ENCODE data around the gene SAMD4B. TPM values are rescaled to one million over a fixed set of nuclear protein-coding genes. Genes with fewer than 3 reads are reported as not detected.

Gene SAMD4B
- 100 to 1,000 TPM in 1 of 4 donors, 10 to 100 TPM in 3; 49.1 to 131 (median 75.2) TPM for total RNA-seq

- peak within 1 kb of the TSS; percentile 92 to 99 (median 94) for H3K27ac ChIP-seq
- intact Hi-C loops (cut with DNase I) = loop anchor here (5.0 kb wide), 1 partner anchor 50 kb away; the partner anchor contains the start of genes MED29 and PAF1
- H3K27me3 ChIP-seq = no peaks in the 10 kb centered on the region
- H3K4me1 ChIP-seq = peaks cover 28 to 65% (median 32%) of the 10 kb centered on the region in 3 donors
- WGBS, 2 donors = 0 to 2% methylated on average over 1 to 5 of the region's 105 CpGs
- peaks cover 0 to 18% (median 0%) of the 10 kb centered on the region in 3 donors for H3K36me3 ChIP-seq
- peak within 1 kb of the TSS; percentile 84 to 97 (median 95) for H3K4me3 ChIP-seq
- DNase-seq = peak; percentile 96
- no peaks in the 10 kb centered on the region for H3K9me3 ChIP-seq
- peak in 3 of 4 donors; percentile 86 to 97 (median 87) for TF ChIP-seq POLR2A (IDR thresholded peaks at IDR 0.05)
- TF ChIP-seq CTCF (IDR thresholded peaks at IDR 0.05) = peak; percentile 66 to 90 (median 78)
Observed at GRCh38 chr19:39341719-39342604, at the start of gene SAMD4B. Gene SAMD4B, plus strand, starts transcription at chr19:39342421. Its CDS starts 14,473 bp downstream, at chr19:39356894.

GRCh38 chr19:39293394-39293793 lies 48.8 kb upstream of the SAMD4B start:
- Histone ChIP-seq H3K36me3 (no peaks in the 10 kb centered on the region), H3K4me1 (no peaks in the 10 kb centered on the region), H3K27ac (no peak overlapping the region), H3K27me3 (peaks cover 0 to 57% (median 0%) of the 10 kb centered on the region in 4 donors), H3K4me3 (no peak overlapping the region), H3K9me3 (no peaks in the 10 kb centered on the region)
- TF ChIP-seq POLR2A (IDR thresholded peaks at IDR 0.05) (no peak), CTCF (IDR thresholded peaks at IDR 0.05) (no peak)
- WGBS, 2 donors = 39 to 83% methylated on average over 3 to 4 of the region's 4 CpGs
- DNase-seq = no peak
- intact Hi-C loops (cut with DNase I) = no loop called here

GRCh38 chr19:39296055-39296645 lies 46.1 kb upstream of the SAMD4B start, which contains the start of gene IFNL1:
Gene IFNL1, plus strand, starts transcription at chr19:39296407. Its CDS starts 15 bp downstream, at chr19:39296422.
- no peak for DNase-seq
- TF ChIP-seq CTCF (IDR thresholded peaks at IDR 0.05) (no peak), POLR2A (IDR thresholded peaks at IDR 0.05) (no peak)
- Histone ChIP-seq H3K9me3 (no peaks in the 10 kb centered on the region), H3K27me3 (peaks cover 0 to 38% (median 0%) of the 10 kb centered on the region in 4 donors), H3K27ac (no peak within 1 kb of the TSS), H3K36me3 (no peaks in the 10 kb centered on the region), H3K4me3 (no peak within 1 kb of the TSS), H3K4me1 (no peaks in the 10 kb centered on the region)
- intact Hi-C loops (cut with DNase I) = no loop called here
- WGBS, 2 donors = 68 to 71% methylated on average over 9 of the region's 11 CpGs

GRCh38 chr19:39296906-39297305 lies 45.3 kb upstream of the SAMD4B start:
- Histone ChIP-seq H3K36me3 (no peaks in the 10 kb centered on the region), H3K9me3 (no peaks in the 10 kb centered on the region), H3K4me1 (no peaks in the 10 kb centered on the region), H3K27me3 (peaks cover 0 to 32% (median 0%) of the 10 kb centered on the region in 4 donors), H3K27ac (no peak overlapping the region), H3K4me3 (no peak overlapping the region)
- no peak for DNase-seq
- intact Hi-C loops (cut with DNase I) = no loop called here
- WGBS, 2 donors = 78 to 86% methylated on average over 4 of the region's 4 CpGs
- TF ChIP-seq POLR2A (IDR thresholded peaks at IDR 0.05) (no peak), CTCF (IDR thresholded peaks at IDR 0.05) (no peak)
